Suprapubic skin (tissue), 4 donors: ENCODE measurements around the gene SSR4. TPM values are rescaled to one million over a fixed set of nuclear protein-coding genes. Genes with fewer than 3 reads are reported as not detected.

Source experiments
- DNase-seq, 2 donors: peaks; one replicate each; pipeline ENCODE4 v3.0.0-alpha.2; 2019; ENCODE audit warnings: low spot score in 2 of 2
- H3K27ac ChIP-seq: fragments of 200-600 bp; sonication (generic); one replicate; pipeline ENCODE4 v1.5.1; 2019
- H3K27me3 ChIP-seq: fragments of 200-600 bp; sonication (generic); one replicate; pipeline ENCODE4 v1.5.1; 2019
- H3K36me3 ChIP-seq: fragments of 200-600 bp; sonication (generic); one replicate; pipeline ENCODE4 v1.5.1; 2019
- H3K4me1 ChIP-seq: fragments of 200-600 bp; sonication (generic); one replicate; pipeline ENCODE4 v1.5.1; 2019
- H3K4me3 ChIP-seq: fragments of 200-600 bp; sonication (generic); one replicate; pipeline ENCODE4 v1.5.1; 2019; ENCODE audit warnings: mild to moderate bottlenecking
- H3K9me3 ChIP-seq: fragments of 200-600 bp; sonication (generic); one replicate; pipeline ENCODE4 v1.5.1; 2019
- CTCF ChIP-seq, 2 donors: fragments of 200-600 bp in 1 of 2; fragments of 450-650 bp in 1 of 2; sonication (generic) in 1 of 2; IDR thresholded peaks; one replicate each; pipeline ENCODE4 v1.5.1; 2016 to 2019; ENCODE audit warnings: antibody characterized with exemption in 2 of 2, mild to moderate bottlenecking in 1 of 2, moderate library complexity in 1 of 2
- EP300 ChIP-seq: sonication (generic); formaldehyde crosslinking; IDR thresholded peaks from one replicate; pipeline ENCODE4 v1.6.1; 2017; ENCODE audit warnings: antibody characterized with exemption
- POLR2A ChIP-seq, 2 donors: fragments of 450-650 bp; IDR thresholded peaks; one replicate each; pipeline ENCODE4 v1.6.1; 2017; ENCODE audit warnings: antibody characterized with exemption in 2 of 2, mild to moderate bottlenecking in 2 of 2, moderate library complexity in 2 of 2
- POLR2AphosphoS5 ChIP-seq, 3 donors: sonication (generic); formaldehyde crosslinking; IDR thresholded peaks; one replicate each; pipeline ENCODE4 v1.6.1; 2017; ENCODE audit warnings: antibody characterized with exemption in 3 of 3
- WGBS: methylation state at CpG from one replicate; pipeline ENCODE4 v1.1.5; 2018; 5-methylcytosine and 5-hydroxymethylcytosine counted together
- total RNA-seq, 4 donors: library from RNA; depleted of rRNA; stranded (reverse); fragments of >200 nt; gene quantifications; one replicate each; pipeline ENCODE4 v1.1.0, GENCODE V29; 2016

SSR4 gene
- total RNA-seq, 4 donors from 2014 or later = 86.7 to 200 (median 150) TPM

- DNase-seq = no peak
- no peak for TF ChIP-seq POLR2A (IDR thresholded peaks at IDR 0.05)
- TF ChIP-seq EP300 = no peak
- no peak for TF ChIP-seq POLR2AphosphoS5 (IDR thresholded peaks at IDR 0.05)
- TF ChIP-seq CTCF (IDR thresholded peaks at IDR 0.05) = no peak
- WGBS = 89% methylated on average over 10 of the region's 48 CpGs
- no peak overlapping the region for H3K27ac ChIP-seq
- H3K36me3 ChIP-seq = no peaks in the 10 kb centered on the region
- H3K4me3 ChIP-seq = no peak overlapping the region
- H3K4me1 ChIP-seq = peaks cover 4% of the 10 kb centered on the region
- H3K27me3 ChIP-seq = no peaks in the 10 kb centered on the region
- H3K9me3 ChIP-seq = no peaks in the 10 kb centered on the region
Measured at GRCh38 chrX:153773741-153774575, 20.5 kb upstream of the SSR4 start.

- no peaks in the 10 kb centered on the region for H3K27me3 ChIP-seq
- no peak for DNase-seq
- 92% methylated on average over 24 of the region's 37 CpGs for WGBS
- peaks cover 4% of the 10 kb centered on the region for H3K4me1 ChIP-seq
- TF ChIP-seq POLR2AphosphoS5 (IDR thresholded peaks at IDR 0.05) (no peak), EP300 (no peak), POLR2A (IDR thresholded peaks at IDR 0.05) (no peak), CTCF (IDR thresholded peaks at IDR 0.05) (no peak)
- no peaks in the 10 kb centered on the region for H3K36me3 ChIP-seq
- H3K27ac ChIP-seq = no peak overlapping the region
- H3K9me3 ChIP-seq = no peaks in the 10 kb centered on the region
- no peak overlapping the region for H3K4me3 ChIP-seq
Measured at GRCh38 chrX:153774576-153775292, 19.7 kb upstream of the SSR4 start.

- Histone ChIP-seq H3K9me3 (no peaks in the 10 kb centered on the region), H3K36me3 (no peaks in the 10 kb centered on the region), H3K27ac (no peak overlapping the region), H3K27me3 (no peaks in the 10 kb centered on the region), H3K4me1 (peaks cover 5% of the 10 kb centered on the region), H3K4me3 (no peak overlapping the region)
- WGBS = 89% methylated on average over 11 of the region's 42 CpGs
- TF ChIP-seq POLR2A (IDR thresholded peaks at IDR 0.05) = no peak
- TF ChIP-seq EP300 = no peak
- TF ChIP-seq POLR2AphosphoS5 (IDR thresholded peaks at IDR 0.05) = no peak
- no peak for DNase-seq
Measured at GRCh38 chrX:153775293-153776119, 19.0 kb upstream of the SSR4 start.

- Histone ChIP-seq H3K27me3 (no peaks in the 10 kb centered on the region), H3K4me1 (peaks cover 11% of the 10 kb centered on the region), H3K27ac (no peak overlapping the region), H3K9me3 (no peaks in the 10 kb centered on the region), H3K4me3 (no peak overlapping the region), H3K36me3 (no peaks in the 10 kb centered on the region)
- DNase-seq = no peak
- no peak for TF ChIP-seq CTCF (IDR thresholded peaks at IDR 0.05)
- TF ChIP-seq EP300 = no peak
- TF ChIP-seq POLR2A (IDR thresholded peaks at IDR 0.05) = no peak
- no peak for TF ChIP-seq POLR2AphosphoS5 (IDR thresholded peaks at IDR 0.05)
- WGBS = no CpG with 5 or more reads among the region's 20 CpGs
Measured at GRCh38 chrX:153776120-153776599, 18.3 kb upstream of the SSR4 start.

- 83% methylated on average over 6 of the region's 22 CpGs for WGBS
- DNase-seq = no peak
- Histone ChIP-seq H3K36me3 (no peaks in the 10 kb centered on the region), H3K27me3 (no peaks in the 10 kb centered on the region), H3K27ac (no peak overlapping the region), H3K9me3 (no peaks in the 10 kb centered on the region), H3K4me3 (no peak overlapping the region), H3K4me1 (peaks cover 16% of the 10 kb centered on the region)
- no peak for TF ChIP-seq CTCF (IDR thresholded peaks at IDR 0.05)
- TF ChIP-seq POLR2A (IDR thresholded peaks at IDR 0.05) = no peak
- no peak for TF ChIP-seq POLR2AphosphoS5 (IDR thresholded peaks at IDR 0.05)
- TF ChIP-seq EP300 = no peak
Measured at GRCh38 chrX:153776611-153777045, 17.8 kb upstream of the SSR4 start.
